ENCODE measurements around the gene RHOT2.

RHOT2 gene

GRCh38 chr16:647173-647902, 20.6 kb upstream of the RHOT2 start:
- DNase-seq (ENCODE audit: insufficient read length, low spot score) (no peak), FAIRE-seq (no peak)
- TF ChIP-seq POLR2AphosphoS5 (IDR thresholded peaks at IDR 0.05; ENCODE audit: low read depth, low read length) (0 out of 2 replicates have a peak, but pooled peaks have one; percentile 13), SPI1 (IDR thresholded peaks at IDR 0.05; ENCODE audit: low read depth, low read length) (no peak)

GRCh38 chr16:648071-648780, 19.7 kb upstream of the RHOT2 start:
- FAIRE-seq: no peak
- DNase-seq (ENCODE audit: insufficient read length, low spot score): peak; percentile 72
- TF ChIP-seq SPI1 (IDR thresholded peaks at IDR 0.05; ENCODE audit: low read depth, low read length): no peak
- TF ChIP-seq POLR2A (IDR thresholded peaks at IDR 0.05; ENCODE audit: low read depth, low read length): no peak
- no peak for TF ChIP-seq PAX5 (IDR thresholded peaks at IDR 0.05; ENCODE audit: insufficient read depth, low read length, severe bottlenecking)
- no peak for TF ChIP-seq POU2F2 (IDR thresholded peaks at IDR 0.05; ENCODE audit: low read depth, low read length)
- TF ChIP-seq POLR2AphosphoS5 (IDR thresholded peaks at IDR 0.05; ENCODE audit: low read depth, low read length): no peak; the same call in 1 of the 2 replicates
- no peak for TF ChIP-seq TAF1 (IDR thresholded peaks at IDR 0.05; ENCODE audit: low read depth, low read length)

GRCh38 chr16:648781-649589, 18.9 kb upstream of the RHOT2 start, which contains the start of gene WDR90:
Gene WDR90, plus strand, starts transcription at chr16:649365. Its CDS starts 52 bp downstream, at chr16:649417.
- TF ChIP-seq SPI1 (IDR thresholded peaks at IDR 0.05; ENCODE audit: low read depth, low read length) (peak; percentile 73), TAF1 (IDR thresholded peaks at IDR 0.05; ENCODE audit: low read depth, low read length) (no peak), PAX5 (IDR thresholded peaks at IDR 0.05; ENCODE audit: insufficient read depth, low read length, severe bottlenecking) (no peak), POU2F2 (IDR thresholded peaks at IDR 0.05; ENCODE audit: low read depth, low read length) (peak; percentile 7; the same call in 1 of the 2 replicates), POLR2AphosphoS5 (IDR thresholded peaks at IDR 0.05; ENCODE audit: low read depth, low read length) (peak; percentile 28; the same call in 1 of the 2 replicates), POLR2A (IDR thresholded peaks at IDR 0.05; ENCODE audit: low read depth, low read length) (peak; percentile 65; the same call in 1 of the 2 replicates)
- DNase-seq (ENCODE audit: insufficient read length, low spot score): peak; percentile 100
- peak; percentile 100 for FAIRE-seq

- DNase-seq (ENCODE audit: insufficient read length, low spot score): peak; percentile 72
- TF ChIP-seq POLR2A (IDR thresholded peaks at IDR 0.05; ENCODE audit: low read depth, low read length) (no peak), POLR2AphosphoS5 (IDR thresholded peaks at IDR 0.05; ENCODE audit: low read depth, low read length) (no peak), TAF1 (IDR thresholded peaks at IDR 0.05; ENCODE audit: low read depth, low read length) (no peak), PAX5 (IDR thresholded peaks at IDR 0.05; ENCODE audit: insufficient read depth, low read length, severe bottlenecking) (no peak), SPI1 (IDR thresholded peaks at IDR 0.05; ENCODE audit: low read depth, low read length) (no peak), POU2F2 (IDR thresholded peaks at IDR 0.05; ENCODE audit: low read depth, low read length) (no peak)
- peak; percentile 60 for FAIRE-seq
Measured at GRCh38 chr16:649631-650030, 18.3 kb upstream of the RHOT2 start.

GRCh38 chr16:651844-652243, 16.1 kb upstream of the RHOT2 start:
- TF ChIP-seq TAF1 (IDR thresholded peaks at IDR 0.05; ENCODE audit: low read depth, low read length) (no peak), SPI1 (IDR thresholded peaks at IDR 0.05; ENCODE audit: low read depth, low read length) (no peak), POLR2A (IDR thresholded peaks at IDR 0.05; ENCODE audit: low read depth, low read length) (no peak), POU2F2 (IDR thresholded peaks at IDR 0.05; ENCODE audit: low read depth, low read length) (no peak), PAX5 (IDR thresholded peaks at IDR 0.05; ENCODE audit: insufficient read depth, low read length, severe bottlenecking) (no peak), POLR2AphosphoS5 (IDR thresholded peaks at IDR 0.05; ENCODE audit: low read depth, low read length) (no peak)
- FAIRE-seq (no peak), DNase-seq (ENCODE audit: insufficient read length, low spot score) (no peak)

GRCh38 chr16:652454-653305, 15.3 kb upstream of the RHOT2 start:
- DNase-seq (ENCODE audit: insufficient read length, low spot score) (no peak), FAIRE-seq (no peak)
- TF ChIP-seq POU2F2 (IDR thresholded peaks at IDR 0.05; ENCODE audit: low read depth, low read length): no peak

- DNase-seq (ENCODE audit: insufficient read length, low spot score): no peak
- no peak for TF ChIP-seq POLR2AphosphoS5 (IDR thresholded peaks at IDR 0.05; ENCODE audit: low read depth, low read length)
- no peak for TF ChIP-seq POLR2A (IDR thresholded peaks at IDR 0.05; ENCODE audit: low read depth, low read length)
- no peak for TF ChIP-seq SPI1 (IDR thresholded peaks at IDR 0.05; ENCODE audit: low read depth, low read length)
- TF ChIP-seq TAF1 (IDR thresholded peaks at IDR 0.05; ENCODE audit: low read depth, low read length): no peak
- TF ChIP-seq PAX5 (IDR thresholded peaks at IDR 0.05; ENCODE audit: insufficient read depth, low read length, severe bottlenecking): no peak
- TF ChIP-seq POU2F2 (IDR thresholded peaks at IDR 0.05; ENCODE audit: low read depth, low read length): no peak
- no peak for FAIRE-seq
Measured at GRCh38 chr16:654034-654433, 13.9 kb upstream of the RHOT2 start.

- TF ChIP-seq POU2F2 (IDR thresholded peaks at IDR 0.05; ENCODE audit: low read depth, low read length): no peak
- no peak for TF ChIP-seq POLR2AphosphoS5 (IDR thresholded peaks at IDR 0.05; ENCODE audit: low read depth, low read length)
- no peak for TF ChIP-seq POLR2A (IDR thresholded peaks at IDR 0.05; ENCODE audit: low read depth, low read length)
- no peak for TF ChIP-seq PAX5 (IDR thresholded peaks at IDR 0.05; ENCODE audit: insufficient read depth, low read length, severe bottlenecking)
- no peak for TF ChIP-seq TAF1 (IDR thresholded peaks at IDR 0.05; ENCODE audit: low read depth, low read length)
- DNase-seq (ENCODE audit: insufficient read length, low spot score): no peak
- no peak for FAIRE-seq
Measured at GRCh38 chr16:657487-657886, 10.4 kb upstream of the RHOT2 start.

Measured in GM12891 (cell line).